ENCODE measurements around the gene UBE2C.

The UBE2C gene

DNA sequence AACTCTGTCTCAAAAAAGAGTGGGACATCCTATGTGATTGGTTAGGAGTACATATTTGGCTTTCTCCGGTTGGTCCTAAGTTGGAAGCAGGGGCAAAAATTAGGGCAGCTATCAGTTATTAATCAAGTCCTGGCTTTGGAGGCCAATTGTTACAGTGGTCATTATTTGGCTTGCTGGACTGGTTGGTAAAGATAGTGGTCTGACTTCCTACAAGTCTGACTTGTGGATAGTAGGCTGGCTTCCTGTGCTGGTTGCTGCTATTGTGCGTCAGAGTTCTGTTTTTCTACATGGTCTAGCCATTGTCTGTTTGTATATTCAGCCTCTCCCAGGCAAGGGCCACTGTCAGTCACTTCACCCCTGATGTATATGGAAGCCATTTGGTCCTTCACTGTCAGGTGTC is 37.8 kb downstream of the UBE2C start:
- TF ChIP-seq, protein P1, sequence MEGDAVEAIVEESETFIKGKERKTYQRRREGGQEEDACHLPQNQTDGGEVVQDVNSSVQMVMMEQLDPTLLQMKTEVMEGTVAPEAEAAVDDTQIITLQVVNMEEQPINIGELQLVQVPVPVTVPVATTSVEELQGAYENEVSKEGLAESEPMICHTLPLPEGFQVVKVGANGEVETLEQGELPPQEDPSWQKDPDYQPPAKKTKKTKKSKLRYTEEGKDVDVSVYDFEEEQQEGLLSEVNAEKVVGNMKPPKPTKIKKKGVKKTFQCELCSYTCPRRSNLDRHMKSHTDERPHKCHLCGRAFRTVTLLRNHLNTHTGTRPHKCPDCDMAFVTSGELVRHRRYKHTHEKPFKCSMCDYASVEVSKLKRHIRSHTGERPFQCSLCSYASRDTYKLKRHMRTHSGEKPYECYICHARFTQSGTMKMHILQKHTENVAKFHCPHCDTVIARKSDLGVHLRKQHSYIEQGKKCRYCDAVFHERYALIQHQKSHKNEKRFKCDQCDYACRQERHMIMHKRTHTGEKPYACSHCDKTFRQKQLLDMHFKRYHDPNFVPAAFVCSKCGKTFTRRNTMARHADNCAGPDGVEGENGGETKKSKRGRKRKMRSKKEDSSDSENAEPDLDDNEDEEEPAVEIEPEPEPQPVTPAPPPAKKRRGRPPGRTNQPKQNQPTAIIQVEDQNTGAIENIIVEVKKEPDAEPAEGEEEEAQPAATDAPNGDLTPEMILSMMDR (IDR thresholded peaks at IDR 0.05; ENCODE audit: low read length) = no peak
- TF ChIP-seq EZH2phosphoT487 (IDR thresholded peaks at IDR 0.05; ENCODE audit: low read length) (no peak), EZH2 (optimal IDR thresholded peaks at IDR 0.05; ENCODE audit: low read depth, low read length) (no peak)
- H3K9me3 ChIP-seq (replicated peaks; ENCODE audit: insufficient read depth, low read length) = no peaks in the 10 kb centered on the region
- no peaks in the 10 kb centered on the region for H3K4me1 ChIP-seq (ENCODE audit: low read length)
- H3K79me2 ChIP-seq (ENCODE audit: low read length) = peaks cover 9% of the 10 kb centered on the region
- no peak overlapping the region for H3K27ac ChIP-seq (ENCODE audit: low read length)
- H3K4me3 ChIP-seq (ENCODE audit: low read length) = no peak overlapping the region
- no peaks in the 10 kb centered on the region for H3K27me3 ChIP-seq (replicated peaks; ENCODE audit: insufficient read depth, low read length)
- no peaks in the 10 kb centered on the region for H4K20me1 ChIP-seq (ENCODE audit: insufficient read depth, low read length)
- H3K36me3 ChIP-seq (replicated peaks; ENCODE audit: insufficient read depth, low read length) = no peaks in the 10 kb centered on the region
- H3F3A ChIP-seq (ENCODE audit: insufficient read depth, low read length) = no peaks in the 10 kb centered on the region
- H3K9ac ChIP-seq (ENCODE audit: low read length) = no peak overlapping the region
- no peak overlapping the region for H2AFZ ChIP-seq (ENCODE audit: low read length)
- H3K4me2 ChIP-seq (ENCODE audit: low read depth, low read length) = no peak overlapping the region
- DNase-seq = no peak
- no peaks in the 10 kb centered on the region for H3K9me2 ChIP-seq (replicated peaks; ENCODE audit: insufficient read depth, low read length)

DNA sequence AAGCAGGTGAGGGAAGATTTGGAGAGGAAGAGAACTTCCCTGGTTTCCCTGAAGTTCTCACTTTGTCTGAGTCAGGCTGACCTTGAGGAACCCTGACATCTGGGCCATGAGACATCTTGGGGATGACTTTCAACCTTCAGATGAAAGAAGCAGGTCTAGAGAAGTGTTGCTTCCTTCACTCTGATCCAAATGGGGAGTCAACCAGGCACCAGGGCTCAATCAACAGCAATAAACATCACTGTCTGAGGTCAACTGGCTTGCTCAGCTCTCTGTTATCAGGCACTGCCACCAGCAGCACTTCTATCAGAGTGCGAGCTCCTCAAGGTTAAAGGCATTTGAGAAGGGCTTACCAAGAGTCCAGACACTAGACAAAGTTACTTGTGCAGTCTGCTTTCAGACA is 38.5 kb downstream of the UBE2C start:
- H2AFZ ChIP-seq (ENCODE audit: low read length) = no peak overlapping the region
- H3K9ac ChIP-seq (ENCODE audit: low read length) = no peak overlapping the region
- no peaks in the 10 kb centered on the region for H3K9me2 ChIP-seq (replicated peaks; ENCODE audit: insufficient read depth, low read length)
- H3F3A ChIP-seq (ENCODE audit: insufficient read depth, low read length) = no peaks in the 10 kb centered on the region
- H3K79me2 ChIP-seq (ENCODE audit: low read length) = peaks cover 12% of the 10 kb centered on the region
- H4K20me1 ChIP-seq (ENCODE audit: insufficient read depth, low read length) = no peaks in the 10 kb centered on the region
- TF ChIP-seq, protein P1 (IDR thresholded peaks at IDR 0.05; ENCODE audit: low read length) = no peak
- TF ChIP-seq EZH2 (optimal IDR thresholded peaks at IDR 0.05; ENCODE audit: low read depth, low read length) (no peak), EZH2phosphoT487 (IDR thresholded peaks at IDR 0.05; ENCODE audit: low read length) (no peak)
- H3K4me3 ChIP-seq (ENCODE audit: low read length) = no peak overlapping the region
- no peaks in the 10 kb centered on the region for H3K27me3 ChIP-seq (replicated peaks; ENCODE audit: insufficient read depth, low read length)
- no peak for DNase-seq
- H3K4me1 ChIP-seq (ENCODE audit: low read length) = no peaks in the 10 kb centered on the region; the same call in 1 of the 2 replicates
- no peaks in the 10 kb centered on the region for H3K9me3 ChIP-seq (replicated peaks; ENCODE audit: insufficient read depth, low read length)
- H3K36me3 ChIP-seq (replicated peaks; ENCODE audit: insufficient read depth, low read length) = no peaks in the 10 kb centered on the region
- H3K4me2 ChIP-seq (ENCODE audit: low read depth, low read length) = no peak overlapping the region
- no peak overlapping the region for H3K27ac ChIP-seq (ENCODE audit: low read length)

DNA sequence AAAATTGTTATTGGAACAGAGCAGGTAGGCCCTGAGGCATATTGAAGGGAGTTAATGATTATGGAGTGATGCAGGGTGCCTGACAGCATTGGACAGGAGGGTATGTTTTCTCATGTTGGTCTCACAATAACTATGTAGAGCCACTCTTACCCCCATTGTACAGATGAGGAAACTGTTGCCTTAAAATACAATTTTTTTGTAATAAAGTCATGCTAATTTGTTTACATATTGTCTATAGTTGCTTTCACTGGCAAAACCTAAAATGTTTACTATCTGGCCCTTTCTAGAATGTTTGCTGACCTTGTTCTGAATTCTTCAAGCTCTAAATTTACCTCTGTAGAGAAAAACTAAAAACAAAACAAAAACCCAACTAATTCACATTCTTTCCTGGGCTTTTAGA is 39.1 kb downstream of the UBE2C start:
- Histone ChIP-seq H3K4me3 (ENCODE audit: low read length) (no peak overlapping the region), H3K9me2 (replicated peaks; ENCODE audit: insufficient read depth, low read length) (no peaks in the 10 kb centered on the region), H4K20me1 (ENCODE audit: insufficient read depth, low read length) (no peaks in the 10 kb centered on the region), H3K27me3 (replicated peaks; ENCODE audit: insufficient read depth, low read length) (no peaks in the 10 kb centered on the region), H3K9ac (ENCODE audit: low read length) (no peak overlapping the region), H3K4me2 (ENCODE audit: low read depth, low read length) (no peak overlapping the region), H3K9me3 (replicated peaks; ENCODE audit: insufficient read depth, low read length) (no peaks in the 10 kb centered on the region), H2AFZ (ENCODE audit: low read length) (no peak overlapping the region), H3K27ac (ENCODE audit: low read length) (no peak overlapping the region), H3K4me1 (ENCODE audit: low read length) (no peaks in the 10 kb centered on the region; the same call in 1 of the 2 replicates), H3K79me2 (ENCODE audit: low read length) (peaks cover 18% of the 10 kb centered on the region), H3K36me3 (replicated peaks; ENCODE audit: insufficient read depth, low read length) (no peaks in the 10 kb centered on the region), H3F3A (ENCODE audit: insufficient read depth, low read length) (no peaks in the 10 kb centered on the region)
- DNase-seq = no peak
- TF ChIP-seq, protein P1 (IDR thresholded peaks at IDR 0.05; ENCODE audit: low read length) = no peak
- TF ChIP-seq EZH2 (optimal IDR thresholded peaks at IDR 0.05; ENCODE audit: low read depth, low read length) (no peak), EZH2phosphoT487 (IDR thresholded peaks at IDR 0.05; ENCODE audit: low read length) (no peak)

Measured in MM.1S (cell line).